ENCODE measurements around the gene PRKRIP1.

PRKRIP1 gene

DNA sequence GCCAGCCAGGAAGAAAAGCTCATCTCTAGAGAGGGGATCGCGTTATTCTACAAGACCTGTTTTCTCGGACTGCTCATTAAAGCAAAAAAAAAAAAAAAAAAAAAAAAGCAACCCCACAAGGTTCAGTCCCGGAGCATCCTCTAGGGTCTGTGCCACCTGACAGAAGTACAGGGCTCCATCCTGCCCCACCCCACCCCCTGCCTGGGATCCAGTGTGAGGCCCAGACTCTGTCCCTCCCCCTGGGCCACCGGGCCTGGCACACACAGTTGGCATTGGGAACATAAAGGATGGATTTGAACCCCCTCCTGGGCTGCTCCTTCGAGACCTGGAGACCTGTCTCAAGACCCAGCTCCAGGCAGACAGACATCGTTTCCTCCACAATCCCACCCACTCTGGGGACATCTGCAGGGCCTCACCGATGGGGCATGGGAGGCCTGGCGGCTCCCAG lies 37.9 kb downstream of the PRKRIP1 start:
- Histone ChIP-seq H3K9me3 (ENCODE audit: insufficient read depth, low read length) (no peaks in the 10 kb centered on the region), H3K9ac (ENCODE audit: low read length) (peak overlapping the region; percentile 99), H3K36me3 (replicated peaks; ENCODE audit: low read depth, low read length) (peaks cover 20% of the 10 kb centered on the region), H3K4me1 (ENCODE audit: low read length) (peaks cover 40% of the 10 kb centered on the region), H2AFZ (ENCODE audit: low read depth, low read length) (no peak overlapping the region), H3K4me3 (ENCODE audit: low read length) (peak overlapping the region; percentile 91), H3K27me3 (ENCODE audit: low read depth, low read length) (no peaks in the 10 kb centered on the region), H3K4me2 (ENCODE audit: low read length) (peak overlapping the region; percentile 98), H3K79me2 (ENCODE audit: low read length) (peaks cover 47% of the 10 kb centered on the region), H3K27ac (ENCODE audit: low read length) (peak overlapping the region; percentile 82), H4K20me1 (ENCODE audit: insufficient read depth, low read length) (no peaks in the 10 kb centered on the region)
- TF ChIP-seq, protein P1, sequence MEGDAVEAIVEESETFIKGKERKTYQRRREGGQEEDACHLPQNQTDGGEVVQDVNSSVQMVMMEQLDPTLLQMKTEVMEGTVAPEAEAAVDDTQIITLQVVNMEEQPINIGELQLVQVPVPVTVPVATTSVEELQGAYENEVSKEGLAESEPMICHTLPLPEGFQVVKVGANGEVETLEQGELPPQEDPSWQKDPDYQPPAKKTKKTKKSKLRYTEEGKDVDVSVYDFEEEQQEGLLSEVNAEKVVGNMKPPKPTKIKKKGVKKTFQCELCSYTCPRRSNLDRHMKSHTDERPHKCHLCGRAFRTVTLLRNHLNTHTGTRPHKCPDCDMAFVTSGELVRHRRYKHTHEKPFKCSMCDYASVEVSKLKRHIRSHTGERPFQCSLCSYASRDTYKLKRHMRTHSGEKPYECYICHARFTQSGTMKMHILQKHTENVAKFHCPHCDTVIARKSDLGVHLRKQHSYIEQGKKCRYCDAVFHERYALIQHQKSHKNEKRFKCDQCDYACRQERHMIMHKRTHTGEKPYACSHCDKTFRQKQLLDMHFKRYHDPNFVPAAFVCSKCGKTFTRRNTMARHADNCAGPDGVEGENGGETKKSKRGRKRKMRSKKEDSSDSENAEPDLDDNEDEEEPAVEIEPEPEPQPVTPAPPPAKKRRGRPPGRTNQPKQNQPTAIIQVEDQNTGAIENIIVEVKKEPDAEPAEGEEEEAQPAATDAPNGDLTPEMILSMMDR (IDR thresholded peaks at IDR 0.05; ENCODE audit: low read depth, low read length), result no peak
- no peak for TF ChIP-seq EZH2phosphoT487 (IDR thresholded peaks at IDR 0.05; ENCODE audit: low read depth)

GRCh38 chr7:102436118-102436517 lies 40.0 kb downstream of the PRKRIP1 start:
- Histone ChIP-seq H3K4me1 (ENCODE audit: low read length) (peaks cover 34% of the 10 kb centered on the region), H2AFZ (ENCODE audit: low read depth, low read length) (no peak overlapping the region), H3K9ac (ENCODE audit: low read length) (no peak overlapping the region), H3K4me2 (ENCODE audit: low read length) (no peak overlapping the region), H3K9me3 (ENCODE audit: insufficient read depth, low read length) (no peaks in the 10 kb centered on the region), H3K4me3 (ENCODE audit: low read length) (no peak overlapping the region), H3K36me3 (replicated peaks; ENCODE audit: low read depth, low read length) (peaks cover 26% of the 10 kb centered on the region), H3K27ac (ENCODE audit: low read length) (no peak overlapping the region), H3K27me3 (ENCODE audit: low read depth, low read length) (no peaks in the 10 kb centered on the region), H3K79me2 (ENCODE audit: low read length) (peaks cover 48% of the 10 kb centered on the region), H4K20me1 (ENCODE audit: insufficient read depth, low read length) (no peaks in the 10 kb centered on the region)
- TF ChIP-seq, protein P1 (IDR thresholded peaks at IDR 0.05; ENCODE audit: low read depth, low read length), result no peak
- no peak for TF ChIP-seq EZH2phosphoT487 (IDR thresholded peaks at IDR 0.05; ENCODE audit: low read depth)

- Histone ChIP-seq H3K4me1 (ENCODE audit: low read length) (peaks cover 32% of the 10 kb centered on the region), H3K36me3 (replicated peaks; ENCODE audit: low read depth, low read length) (peaks cover 36% of the 10 kb centered on the region), H2AFZ (ENCODE audit: low read depth, low read length) (no peak overlapping the region), H3K4me3 (ENCODE audit: low read length) (no peak overlapping the region), H3K79me2 (ENCODE audit: low read length) (peaks cover 33% of the 10 kb centered on the region), H3K27ac (ENCODE audit: low read length) (0 out of 2 replicates have a peak overlapping the region, but pooled peaks have one; percentile 94), H3K9me3 (ENCODE audit: insufficient read depth, low read length) (peaks cover 3% of the 10 kb centered on the region; the same call in 1 of the 2 replicates), H4K20me1 (ENCODE audit: insufficient read depth, low read length) (no peaks in the 10 kb centered on the region), H3K27me3 (ENCODE audit: low read depth, low read length) (no peaks in the 10 kb centered on the region), H3K9ac (ENCODE audit: low read length) (no peak overlapping the region), H3K4me2 (ENCODE audit: low read length) (no peak overlapping the region)
- TF ChIP-seq EZH2phosphoT487 (IDR thresholded peaks at IDR 0.05; ENCODE audit: low read depth), result no peak
- TF ChIP-seq, protein P1 (IDR thresholded peaks at IDR 0.05; ENCODE audit: low read depth, low read length), result no peak
These were observed 44.0 kb downstream of the PRKRIP1 start for GRCh38 chr7:102439963-102440795.

DNA sequence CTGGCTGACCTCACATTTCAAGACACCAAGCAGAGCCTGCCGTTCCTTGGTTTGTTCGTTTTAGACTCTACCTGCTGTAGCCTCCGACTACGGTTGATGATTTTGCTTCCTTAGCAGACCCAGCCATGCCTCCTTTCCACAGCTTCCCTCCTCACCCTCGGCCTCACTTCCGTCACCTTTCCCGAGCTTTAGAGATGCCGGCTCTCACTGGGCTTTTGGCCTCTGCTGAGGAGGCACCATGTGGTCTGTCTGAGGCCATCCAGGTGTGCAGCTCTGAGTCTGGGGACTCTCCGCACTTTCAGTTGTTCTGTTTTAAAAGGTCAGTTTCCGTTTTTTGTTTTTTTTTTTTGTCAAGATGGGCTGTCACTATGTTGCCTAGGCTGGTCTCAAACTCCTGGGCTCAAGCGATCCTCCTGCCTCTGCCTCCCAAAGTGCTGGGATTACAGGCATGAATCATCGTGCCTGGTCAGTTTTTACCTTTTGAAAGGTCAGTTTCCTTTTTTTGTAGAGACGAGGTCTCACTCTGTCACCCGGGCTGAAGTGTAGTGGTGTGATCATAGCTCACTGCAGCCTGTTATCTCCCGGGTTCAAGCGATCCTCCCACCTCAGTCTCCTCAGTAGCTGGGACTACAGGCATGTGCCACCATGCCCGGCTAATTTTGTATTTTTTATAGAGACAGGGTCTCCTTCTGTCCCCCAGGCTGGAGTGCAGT lies 49.0 kb downstream of the PRKRIP1 start:
- peaks cover 39% of the 10 kb centered on the region for H3K4me1 ChIP-seq (ENCODE audit: low read length)
- H3K79me2 ChIP-seq (ENCODE audit: low read length), result peaks cover 2% of the 10 kb centered on the region; the same call in 1 of the 2 replicates
- H3K36me3 ChIP-seq (replicated peaks; ENCODE audit: low read depth, low read length), result peaks cover 39% of the 10 kb centered on the region
- H3K27me3 ChIP-seq (ENCODE audit: low read depth, low read length), result no peaks in the 10 kb centered on the region
- H3K9me3 ChIP-seq (ENCODE audit: insufficient read depth, low read length), result peaks cover 3% of the 10 kb centered on the region; the same call in 1 of the 2 replicates
- peak overlapping the region; percentile 25; the same call in 1 of the 2 replicates for H3K9ac ChIP-seq (ENCODE audit: low read length)
- H3K27ac ChIP-seq (ENCODE audit: low read length), result 0 out of 2 replicates have a peak overlapping the region, but pooled peaks have one; percentile 6
- H3K4me2 ChIP-seq (ENCODE audit: low read length), result peak overlapping the region; percentile 59
- no peaks in the 10 kb centered on the region for H4K20me1 ChIP-seq (ENCODE audit: insufficient read depth, low read length)
- H2AFZ ChIP-seq (ENCODE audit: low read depth, low read length), result no peak overlapping the region
- H3K4me3 ChIP-seq (ENCODE audit: low read length), result no peak overlapping the region
- TF ChIP-seq, protein P1 (IDR thresholded peaks at IDR 0.05; ENCODE audit: low read depth, low read length), result no peak
- no peak for TF ChIP-seq EZH2phosphoT487 (IDR thresholded peaks at IDR 0.05; ENCODE audit: low read depth)
